HepG2 (cell line): ENCODE measurements around the gene ZNF318. TPM values are rescaled to one million over a fixed set of nuclear protein-coding genes. Genes with fewer than 3 reads are reported as not detected.

Experiments used
- ELF4 ChIP-seq: sonication (generic); formaldehyde crosslinking; IDR thresholded peaks from 2 replicates; pipeline ENCODE4 v1.5.0; 2020; ENCODE audit warnings: missing genetic modification reagents, mild to moderate bottlenecking, moderate library complexity, borderline replicate concordance
- FOXO1 ChIP-seq: sonication (generic); formaldehyde crosslinking; IDR thresholded peaks from 2 replicates; pipeline ENCODE4 v1.4.0; 2020; ENCODE audit warnings: missing genetic modification reagents
- GABPB1 ChIP-seq: IDR thresholded peaks from 2 replicates; pipeline ENCODE4 v1.6.1; 2016; ENCODE audit warnings: mild to moderate bottlenecking, missing genetic modification reagents, moderate library complexity, missing compliant biosample characterization
- KLF6 ChIP-seq: IDR thresholded peaks from 2 replicates; pipeline ENCODE4 v1.8.0; 2016; ENCODE audit warnings: missing biosample characterization, missing genetic modification reagents
- KMT2B ChIP-seq: IDR thresholded peaks from 2 replicates; pipeline ENCODE4 v1.6.1; 2016; ENCODE audit warnings: missing genetic modification reagents, missing compliant biosample characterization
- STAG1 ChIP-seq: sonication (generic); formaldehyde crosslinking; IDR thresholded peaks from 2 replicates; pipeline ENCODE4 v1.4.0; 2020; ENCODE audit warnings: missing genetic modification reagents
- ZEB1 ChIP-seq: IDR thresholded peaks from 2 replicates; pipeline ENCODE4 v1.6.1; 2012; ENCODE audit warnings: mild to moderate bottlenecking, low read depth, inconsistent platforms; ENCODE audit not compliant: insufficient replicate concordance
- ZNF350 ChIP-seq: sonication (generic); formaldehyde crosslinking; IDR thresholded peaks from 2 replicates; pipeline ENCODE4 v1.4.0; 2020; ENCODE audit warnings: mild to moderate bottlenecking, low read depth, missing genetic modification reagents, borderline replicate concordance
- ZNF781 ChIP-seq: sonication (generic); formaldehyde crosslinking; IDR thresholded peaks from 2 replicates; pipeline ENCODE4 v1.5.1; 2020; ENCODE audit warnings: borderline replicate concordance, mild to moderate bottlenecking, missing genetic modification reagents; ENCODE audit errors: not compliant biosample characterization
- polyA plus RNA-seq, 8 experiments: library from polyadenylated mRNA; depleted of rRNA in 3 of 8; stranded (reverse) in 7 of 8; unstranded in 1 of 8; fragments of >200 nt; fragmentation: Illumina TruSeq in 4 of 8; extraction: Trizol in 4 of 8; gene quantifications; 2 replicates each; pipeline versions ENCODE4 v1.2.1 to v1.2.3, GENCODE V29; 2011 to 2016; ENCODE audit warnings: low read depth in 4 of 8, missing spikeins in 1 of 8, mixed read lengths in 1 of 8; ENCODE audit not compliant: insufficient read depth in 1 of 8
- total RNA-seq, 5 experiments: library from RNA; depleted of rRNA; stranded (reverse); fragments of >200 nt; fragmentation: Illumina TruSeq; extraction: Trizol; gene quantifications; 2 replicates each; pipeline ENCODE4 v1.2.3, GENCODE V29; 2016; ENCODE audit warnings: low read depth in 1 of 5
- TF ChIP-seq, protein P1 (sequence below): sonication (generic); formaldehyde crosslinking; IDR thresholded peaks from 2 replicates; pipeline ENCODE4 v1.5.0; 2020; ENCODE audit warnings: missing genetic modification reagents
- TF ChIP-seq, protein P2 (sequence below): sonication (generic); formaldehyde crosslinking; IDR thresholded peaks from 2 replicates; pipeline ENCODE4 v1.5.1; 2020; ENCODE audit warnings: mild to moderate bottlenecking, missing genetic modification reagents, moderate library complexity
- TF ChIP-seq, protein P3 (sequence below): sonication (generic); formaldehyde crosslinking; IDR thresholded peaks from 2 replicates; pipeline ENCODE4 v1.8.1; 2022; ENCODE audit warnings: mild to moderate bottlenecking, missing genetic modification reagents
- TF ChIP-seq, protein P4 (sequence below): IDR thresholded peaks from 2 replicates; pipeline ENCODE4 v1.6.1; 2018; ENCODE audit warnings: missing genetic modification reagents, mild to moderate bottlenecking, missing compliant biosample characterization
- TF ChIP-seq, protein P5 (sequence below), 2 experiments: sonication (generic) in 1 of 2; formaldehyde crosslinking in 1 of 2; IDR thresholded peaks; 2 replicates each; pipeline versions ENCODE4 v1.4.0 to v1.6.1; 2016 to 2020; ENCODE audit warnings: borderline replicate concordance in 1 of 2, low read depth in 1 of 2, mild to moderate bottlenecking in 1 of 2, missing genetic modification reagents in 1 of 2

ZNF318 gene
- total and polyA plus RNA-seq, 2 of the 13 experiments (the other 11 are each of a cell fraction or from before 2014, with no cell fraction given) = 13.0 to 14.5 TPM

DNA sequence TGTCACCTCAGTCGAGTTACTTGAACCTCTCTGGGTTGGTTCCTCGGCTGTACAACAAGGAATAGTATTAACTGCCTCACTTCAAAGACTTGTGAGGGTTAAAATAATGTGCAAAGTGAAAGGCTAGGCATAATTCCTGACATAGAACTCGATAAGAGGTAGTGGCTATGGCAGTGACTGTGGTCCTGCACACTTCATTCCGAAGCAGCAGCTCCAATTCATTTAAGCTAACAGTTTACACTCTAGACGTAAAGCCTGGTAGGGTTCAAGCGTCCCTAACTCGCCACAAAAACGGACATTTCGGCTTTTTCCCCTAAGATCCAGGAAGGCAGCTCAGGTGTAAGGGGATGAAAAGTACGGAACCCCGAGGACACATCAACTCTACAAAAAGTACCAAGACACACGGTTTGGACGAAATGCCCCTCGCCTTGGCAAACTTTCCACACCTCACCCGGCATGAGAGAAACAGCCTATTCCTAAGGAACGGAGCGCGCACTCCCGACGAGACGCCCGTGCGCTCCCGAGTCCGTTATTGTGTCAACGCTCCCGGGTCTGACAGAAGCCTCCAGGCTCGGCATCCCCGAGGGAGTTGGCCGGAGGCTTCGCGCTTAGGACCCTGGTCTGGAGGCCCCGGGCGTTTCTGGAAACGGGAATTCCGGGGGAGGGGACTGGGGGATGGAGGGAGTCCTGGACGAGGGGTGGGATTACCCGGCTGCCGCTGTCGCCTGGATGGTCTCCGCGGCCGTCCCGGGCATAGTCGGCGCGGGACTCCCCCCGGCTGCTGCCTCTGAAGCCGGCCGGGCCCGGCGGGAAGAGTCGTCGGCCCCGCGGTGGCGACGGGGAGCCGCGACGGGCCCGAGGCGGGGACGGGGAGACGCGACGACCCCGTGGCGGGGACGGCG is 937 bp downstream of the ZNF318 start (continued):
- TF ChIP-seq, protein P1, sequence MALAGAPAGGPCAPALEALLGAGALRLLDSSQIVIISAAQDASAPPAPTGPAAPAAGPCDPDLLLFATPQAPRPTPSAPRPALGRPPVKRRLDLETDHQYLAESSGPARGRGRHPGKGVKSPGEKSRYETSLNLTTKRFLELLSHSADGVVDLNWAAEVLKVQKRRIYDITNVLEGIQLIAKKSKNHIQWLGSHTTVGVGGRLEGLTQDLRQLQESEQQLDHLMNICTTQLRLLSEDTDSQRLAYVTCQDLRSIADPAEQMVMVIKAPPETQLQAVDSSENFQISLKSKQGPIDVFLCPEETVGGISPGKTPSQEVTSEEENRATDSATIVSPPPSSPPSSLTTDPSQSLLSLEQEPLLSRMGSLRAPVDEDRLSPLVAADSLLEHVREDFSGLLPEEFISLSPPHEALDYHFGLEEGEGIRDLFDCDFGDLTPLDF (CRISPR knock-in tag) = no peak
- TF ChIP-seq ELF4 (no peak), ZEB1 (no peak), KLF6 (CRISPR knock-in tag) (peak; percentile 25; the same call in 1 of the 2 replicates), KMT2B (CRISPR knock-in tag) (peak; percentile 48; the same call in 1 of the 2 replicates), STAG1 (CRISPR knock-in tag) (no peak), FOXO1 (CRISPR knock-in tag) (0 out of 2 replicates have a peak, but pooled peaks have one; percentile 17), ZNF781 (peak; percentile 14), ZNF350 (peak; percentile 62; the same call in 1 of the 2 replicates), GABPB1 (CRISPR knock-in tag) (peak; percentile 40; the same call in 1 of the 2 replicates)
- TF ChIP-seq, protein P2, sequence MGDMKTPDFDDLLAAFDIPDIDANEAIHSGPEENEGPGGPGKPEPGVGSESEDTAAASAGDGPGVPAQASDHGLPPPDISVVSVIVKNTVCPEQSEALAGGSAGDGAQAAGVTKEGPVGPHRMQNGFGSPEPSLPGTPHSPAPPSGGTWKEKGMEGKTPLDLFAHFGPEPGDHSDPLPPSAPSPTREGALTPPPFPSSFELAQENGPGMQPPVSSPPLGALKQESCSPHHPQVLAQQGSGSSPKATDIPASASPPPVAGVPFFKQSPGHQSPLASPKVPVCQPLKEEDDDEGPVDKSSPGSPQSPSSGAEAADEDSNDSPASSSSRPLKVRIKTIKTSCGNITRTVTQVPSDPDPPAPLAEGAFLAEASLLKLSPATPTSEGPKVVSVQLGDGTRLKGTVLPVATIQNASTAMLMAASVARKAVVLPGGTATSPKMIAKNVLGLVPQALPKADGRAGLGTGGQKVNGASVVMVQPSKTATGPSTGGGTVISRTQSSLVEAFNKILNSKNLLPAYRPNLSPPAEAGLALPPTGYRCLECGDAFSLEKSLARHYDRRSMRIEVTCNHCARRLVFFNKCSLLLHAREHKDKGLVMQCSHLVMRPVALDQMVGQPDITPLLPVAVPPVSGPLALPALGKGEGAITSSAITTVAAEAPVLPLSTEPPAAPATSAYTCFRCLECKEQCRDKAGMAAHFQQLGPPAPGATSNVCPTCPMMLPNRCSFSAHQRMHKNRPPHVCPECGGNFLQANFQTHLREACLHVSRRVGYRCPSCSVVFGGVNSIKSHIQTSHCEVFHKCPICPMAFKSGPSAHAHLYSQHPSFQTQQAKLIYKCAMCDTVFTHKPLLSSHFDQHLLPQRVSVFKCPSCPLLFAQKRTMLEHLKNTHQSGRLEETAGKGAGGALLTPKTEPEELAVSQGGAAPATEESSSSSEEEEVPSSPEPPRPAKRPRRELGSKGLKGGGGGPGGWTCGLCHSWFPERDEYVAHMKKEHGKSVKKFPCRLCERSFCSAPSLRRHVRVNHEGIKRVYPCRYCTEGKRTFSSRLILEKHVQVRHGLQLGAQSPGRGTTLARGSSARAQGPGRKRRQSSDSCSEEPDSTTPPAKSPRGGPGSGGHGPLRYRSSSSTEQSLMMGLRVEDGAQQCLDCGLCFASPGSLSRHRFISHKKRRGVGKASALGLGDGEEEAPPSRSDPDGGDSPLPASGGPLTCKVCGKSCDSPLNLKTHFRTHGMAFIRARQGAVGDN (CRISPR knock-in tag) = peak; percentile 74
- TF ChIP-seq, protein P3, sequence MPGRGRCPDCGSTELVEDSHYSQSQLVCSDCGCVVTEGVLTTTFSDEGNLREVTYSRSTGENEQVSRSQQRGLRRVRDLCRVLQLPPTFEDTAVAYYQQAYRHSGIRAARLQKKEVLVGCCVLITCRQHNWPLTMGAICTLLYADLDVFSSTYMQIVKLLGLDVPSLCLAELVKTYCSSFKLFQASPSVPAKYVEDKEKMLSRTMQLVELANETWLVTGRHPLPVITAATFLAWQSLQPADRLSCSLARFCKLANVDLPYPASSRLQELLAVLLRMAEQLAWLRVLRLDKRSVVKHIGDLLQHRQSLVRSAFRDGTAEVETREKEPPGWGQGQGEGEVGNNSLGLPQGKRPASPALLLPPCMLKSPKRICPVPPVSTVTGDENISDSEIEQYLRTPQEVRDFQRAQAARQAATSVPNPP (CRISPR knock-in tag) = 0 out of 2 replicates have a peak, but pooled peaks have one; percentile 54
- TF ChIP-seq, protein P4, sequence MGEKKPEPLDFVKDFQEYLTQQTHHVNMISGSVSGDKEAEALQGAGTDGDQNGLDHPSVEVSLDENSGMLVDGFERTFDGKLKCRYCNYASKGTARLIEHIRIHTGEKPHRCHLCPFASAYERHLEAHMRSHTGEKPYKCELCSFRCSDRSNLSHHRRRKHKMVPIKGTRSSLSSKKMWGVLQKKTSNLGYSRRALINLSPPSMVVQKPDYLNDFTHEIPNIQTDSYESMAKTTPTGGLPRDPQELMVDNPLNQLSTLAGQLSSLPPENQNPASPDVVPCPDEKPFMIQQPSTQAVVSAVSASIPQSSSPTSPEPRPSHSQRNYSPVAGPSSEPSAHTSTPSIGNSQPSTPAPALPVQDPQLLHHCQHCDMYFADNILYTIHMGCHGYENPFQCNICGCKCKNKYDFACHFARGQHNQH = no peak
- TF ChIP-seq, protein P5, sequence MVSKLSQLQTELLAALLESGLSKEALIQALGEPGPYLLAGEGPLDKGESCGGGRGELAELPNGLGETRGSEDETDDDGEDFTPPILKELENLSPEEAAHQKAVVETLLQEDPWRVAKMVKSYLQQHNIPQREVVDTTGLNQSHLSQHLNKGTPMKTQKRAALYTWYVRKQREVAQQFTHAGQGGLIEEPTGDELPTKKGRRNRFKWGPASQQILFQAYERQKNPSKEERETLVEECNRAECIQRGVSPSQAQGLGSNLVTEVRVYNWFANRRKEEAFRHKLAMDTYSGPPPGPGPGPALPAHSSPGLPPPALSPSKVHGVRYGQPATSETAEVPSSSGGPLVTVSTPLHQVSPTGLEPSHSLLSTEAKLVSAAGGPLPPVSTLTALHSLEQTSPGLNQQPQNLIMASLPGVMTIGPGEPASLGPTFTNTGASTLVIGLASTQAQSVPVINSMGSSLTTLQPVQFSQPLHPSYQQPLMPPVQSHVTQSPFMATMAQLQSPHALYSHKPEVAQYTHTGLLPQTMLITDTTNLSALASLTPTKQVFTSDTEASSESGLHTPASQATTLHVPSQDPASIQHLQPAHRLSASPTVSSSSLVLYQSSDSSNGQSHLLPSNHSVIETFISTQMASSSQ (IDR thresholded peaks at IDR 0.05; ENCODE audit: low read depth) = no peak
- TF ChIP-seq, protein P5 (CRISPR knock-in tag; IDR thresholded peaks at IDR 0.05; ENCODE audit: borderline replicate concordance) = 0 out of 2 replicates have a peak, but pooled peaks have one; percentile 1
